HG02759 (cell line): ENCODE results near the gene ARHGAP31.
"Not testable (repeated sequence)": the region's sequence is repeated elsewhere in the genome, so short reads cannot be mapped to it uniquely, and the experiment has no call there.

Experiments used
- ATAC-seq: cut with Tn5 transposase; IDR thresholded peaks from one replicate; pipeline ENCODE4 v1.9.1; 2021; ENCODE audit warnings: mild to moderate bottlenecking, moderate library complexity; ENCODE audit not compliant: unreplicated experiment

ARHGAP31 gene

DNA sequence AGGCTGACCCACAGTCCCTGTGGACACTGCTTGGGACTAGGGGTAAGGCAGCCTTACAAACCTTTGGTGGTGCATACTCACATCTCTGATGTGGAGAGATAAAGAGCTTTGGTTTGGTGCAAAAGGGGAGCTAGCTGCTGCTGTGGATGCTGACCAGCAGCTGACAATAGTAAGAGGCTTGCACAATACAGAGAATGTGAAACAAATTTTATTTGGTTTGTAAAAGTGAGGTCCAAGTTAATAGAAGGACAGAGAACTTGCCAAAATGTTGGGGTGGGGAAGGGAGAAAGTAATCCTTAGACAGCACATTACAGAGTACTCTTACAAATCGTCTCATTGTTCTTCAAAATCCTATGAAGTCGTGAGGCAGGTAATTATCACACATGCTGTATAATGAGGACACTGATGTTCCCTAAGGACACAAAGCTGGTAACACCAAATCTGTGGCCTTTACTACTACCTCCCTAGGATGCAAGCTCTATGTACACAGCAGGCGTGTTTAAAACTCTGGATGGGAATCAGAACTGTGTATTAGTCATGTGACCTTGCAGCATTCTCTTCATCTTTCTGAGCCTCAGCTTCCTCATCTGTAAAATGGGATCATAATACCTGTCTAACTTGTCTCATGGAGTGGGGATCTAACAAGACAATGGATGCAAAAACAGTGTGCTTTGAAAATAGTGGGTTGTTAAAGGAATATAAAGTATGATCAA lies 21.6 kb downstream of the ARHGAP31 start:
- ATAC-seq, result no peak

DNA sequence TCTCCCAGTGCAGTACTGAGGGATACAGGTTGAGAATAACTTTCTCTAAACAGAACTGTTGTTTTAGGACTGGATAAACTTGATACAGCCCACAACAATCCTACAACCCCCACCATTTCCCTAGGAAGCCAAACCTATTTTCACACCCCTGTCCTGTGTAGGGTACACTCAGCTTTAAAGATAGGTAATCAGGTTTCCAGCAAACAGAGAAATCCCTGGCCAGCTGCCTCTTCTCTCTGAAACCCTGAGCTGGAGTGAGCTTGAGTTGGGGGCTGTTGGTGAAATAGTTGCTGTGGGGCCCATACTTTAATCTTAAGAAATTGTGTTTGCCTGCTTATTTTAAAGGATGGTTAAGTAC lies 22.1 kb downstream of the ARHGAP31 start:
- ATAC-seq, result no peak

DNA sequence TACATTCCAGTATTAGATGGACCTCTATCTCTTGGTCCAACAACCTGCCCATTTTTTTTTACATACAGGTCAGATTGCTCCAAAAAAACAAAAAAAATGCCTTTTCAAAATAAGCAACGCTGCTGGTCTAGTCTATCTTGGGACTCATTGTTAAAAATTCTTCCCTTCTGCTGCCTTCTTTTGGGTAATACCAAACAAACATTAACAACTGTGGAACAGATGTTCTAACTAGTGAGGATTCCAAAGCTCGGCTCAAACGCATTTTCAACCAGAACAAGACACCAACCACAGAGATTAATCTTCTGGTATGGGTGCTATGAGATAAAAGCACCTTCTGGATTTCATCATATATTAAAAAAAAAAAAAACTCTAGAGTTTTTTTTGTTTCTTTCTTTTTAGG lies 24.7 kb downstream of the ARHGAP31 start:
- ATAC-seq, result no peak

DNA sequence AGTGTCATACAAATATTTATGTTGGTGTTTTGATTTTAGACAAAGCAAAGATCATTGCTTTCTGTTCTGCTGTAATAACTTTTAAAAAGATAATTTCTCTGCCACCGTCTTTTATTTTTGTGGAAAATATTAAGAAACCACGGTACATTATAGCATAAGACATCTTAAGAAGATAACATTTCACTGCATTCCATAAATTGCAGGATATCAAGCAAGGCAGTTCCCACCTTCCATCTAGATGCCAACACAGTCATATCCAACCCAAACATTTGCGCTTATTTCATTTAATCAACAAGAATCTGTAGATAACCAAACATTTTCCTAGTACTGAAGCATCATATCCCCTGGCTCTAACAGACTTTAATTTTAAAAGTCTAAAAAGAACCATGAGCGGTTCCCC lies 25.1 kb downstream of the ARHGAP31 start:
- no peak for ATAC-seq

DNA sequence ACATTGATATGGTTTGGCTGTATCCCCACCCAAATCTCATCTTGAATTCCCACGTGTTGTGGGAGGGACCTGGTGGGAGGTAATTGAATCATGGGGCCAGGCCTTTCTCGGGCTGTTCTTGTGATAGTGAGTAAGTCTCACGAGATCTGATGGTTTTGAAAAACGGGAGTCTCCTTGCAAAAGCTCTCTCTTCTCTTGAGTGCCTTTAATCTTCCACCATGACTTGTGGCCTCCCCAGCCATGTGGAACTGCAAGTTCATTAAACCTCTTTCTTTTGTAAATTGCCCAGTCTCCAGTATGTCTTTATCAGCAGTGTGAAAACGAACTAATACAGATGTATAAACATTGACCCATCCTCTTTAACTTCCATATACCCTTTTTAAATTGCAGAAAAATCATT lies 26.6 kb downstream of the ARHGAP31 start:
- ATAC-seq, result not testable (repeated sequence)

DNA sequence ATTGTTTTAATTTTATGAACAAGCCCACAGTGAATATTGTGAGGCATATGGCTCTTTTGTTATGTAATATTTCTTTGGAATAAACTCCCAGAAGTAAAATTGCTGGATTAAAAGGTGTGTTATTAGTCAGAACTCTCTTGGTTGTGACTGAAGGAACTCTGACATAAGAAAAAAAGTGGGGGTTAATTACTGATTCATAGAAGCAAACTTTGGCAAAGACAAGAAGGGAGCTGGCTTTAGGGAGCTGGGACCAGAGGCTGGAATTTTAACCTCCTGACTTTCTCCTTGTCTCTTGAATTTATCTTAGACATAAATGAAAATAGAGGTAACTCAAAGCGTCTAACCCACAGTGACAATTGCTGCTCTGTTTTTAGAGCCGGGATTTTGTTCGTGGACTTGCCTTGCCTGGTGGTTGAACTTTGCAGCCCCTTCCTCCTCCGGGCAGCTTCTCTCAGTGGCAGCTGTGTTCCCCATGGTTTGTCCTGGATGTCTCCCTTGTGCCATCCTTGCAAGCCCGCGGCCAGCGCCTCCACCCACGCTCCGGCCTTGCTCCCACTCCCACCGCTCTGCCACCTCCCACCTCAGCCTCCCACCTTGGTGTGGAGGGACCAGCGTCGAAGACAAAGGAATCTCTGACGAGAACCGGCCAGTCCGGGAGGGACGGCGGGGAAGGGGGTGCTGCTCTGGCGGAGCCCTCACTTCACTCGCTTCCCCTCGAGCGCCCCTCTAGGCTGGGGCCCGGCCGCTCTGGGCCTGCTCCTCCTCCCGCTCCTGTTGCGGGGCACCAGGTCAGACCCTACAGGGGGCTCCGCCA lies 28.0 kb downstream of the ARHGAP31 start:
- ATAC-seq, result peak; percentile 37

DNA sequence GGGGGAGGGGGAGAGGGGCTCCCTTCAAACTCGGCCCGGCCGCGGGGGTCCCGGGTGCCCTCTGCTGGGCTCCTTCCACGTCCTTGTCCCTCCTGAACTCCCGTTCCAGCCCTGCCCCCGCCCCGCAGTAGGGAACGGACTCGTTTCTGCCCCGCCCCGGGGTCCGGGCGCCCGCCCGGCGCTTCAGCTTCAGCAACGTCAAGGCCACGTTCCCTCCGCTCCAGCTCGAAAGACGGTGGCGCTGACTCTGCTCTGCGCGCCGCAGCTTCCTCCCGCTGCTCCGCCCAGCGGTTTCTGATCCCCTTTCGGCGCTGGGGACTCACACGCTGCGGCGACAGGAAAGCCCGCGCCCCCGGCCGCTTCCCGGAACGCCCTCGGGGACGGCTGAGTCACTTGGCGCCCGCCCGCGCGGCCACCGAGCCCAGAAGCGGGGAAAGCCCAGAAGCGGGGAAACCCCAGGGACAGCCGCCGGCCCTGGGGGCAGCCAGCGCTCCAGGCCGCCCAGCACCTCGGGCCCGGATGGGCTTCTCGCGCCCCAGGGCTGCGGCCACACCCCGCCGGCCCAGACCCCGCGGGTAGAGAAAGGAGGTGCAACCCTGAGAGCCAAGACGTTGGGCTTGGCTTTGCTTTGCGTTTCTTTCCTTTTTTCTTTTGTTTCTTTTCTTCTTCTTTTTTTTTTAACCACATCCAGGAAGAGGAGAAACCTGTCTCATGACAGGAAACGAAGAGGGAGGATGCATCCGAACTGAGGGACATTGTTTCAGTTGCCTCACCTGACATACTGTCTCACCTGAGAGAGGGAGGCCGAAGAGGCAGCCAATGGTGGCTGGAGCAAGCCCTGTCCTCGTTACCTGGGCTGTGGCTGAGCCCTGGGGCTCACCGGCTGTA lies 28.9 kb downstream of the ARHGAP31 start:
- ATAC-seq, result peak; percentile 86

DNA sequence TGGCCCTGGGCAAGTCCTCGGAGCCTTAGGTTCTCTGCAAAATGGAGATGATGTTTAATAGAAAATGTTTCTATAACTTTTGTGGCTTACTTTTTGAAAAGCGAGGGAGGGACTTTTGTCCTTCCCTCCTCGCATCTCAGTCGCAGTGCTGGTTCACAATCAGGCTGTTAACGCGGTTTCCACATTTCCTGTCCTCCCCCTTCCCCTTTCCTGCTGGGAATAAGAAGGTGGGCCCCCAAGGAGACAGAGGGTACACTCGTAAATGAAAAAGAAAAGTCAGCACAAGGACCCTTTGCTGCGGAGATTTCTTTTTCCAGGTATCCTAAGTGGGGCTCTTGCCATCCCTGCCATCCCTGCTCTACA lies 29.5 kb downstream of the ARHGAP31 start:
- ATAC-seq, result no peak

DNA sequence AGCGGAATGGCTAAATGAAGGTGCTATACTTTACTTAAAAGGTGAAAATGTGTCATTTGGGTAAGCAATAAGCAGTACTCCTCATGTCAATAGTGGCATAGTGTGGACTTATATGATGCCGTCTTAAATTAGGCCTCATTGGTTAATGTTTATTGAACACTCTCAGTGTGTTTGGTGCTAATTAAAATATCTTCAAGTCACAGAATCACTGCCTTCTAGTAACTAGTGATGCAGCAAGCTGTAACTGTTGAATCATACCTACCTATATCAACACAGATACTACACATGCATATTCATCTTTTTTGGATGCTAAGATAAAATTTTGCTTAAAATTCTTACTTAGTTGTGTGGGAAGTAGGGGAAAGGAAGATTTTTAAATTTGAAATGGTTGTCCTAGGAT lies 30.7 kb downstream of the ARHGAP31 start:
- no peak for ATAC-seq

DNA sequence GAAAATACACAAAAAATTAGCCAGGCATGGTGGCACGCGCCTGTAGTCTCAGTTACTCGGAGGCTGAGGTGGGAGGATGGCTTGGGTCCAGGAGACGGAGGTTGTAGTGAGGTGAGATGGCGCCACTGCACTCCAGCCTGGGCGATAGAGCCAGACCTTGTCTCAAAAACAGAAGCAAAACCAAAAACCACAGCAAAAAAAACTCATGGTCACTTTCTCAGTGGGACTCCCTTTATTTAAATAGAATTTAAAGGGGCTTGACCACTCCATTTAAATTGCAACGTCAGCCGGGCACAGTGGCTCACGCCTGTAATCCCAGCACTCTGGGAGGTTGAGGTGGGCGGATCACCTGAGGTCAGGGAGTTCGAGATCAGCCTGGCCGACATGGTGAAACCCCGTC lies 32.8 kb downstream of the ARHGAP31 start:
- no peak for ATAC-seq

DNA sequence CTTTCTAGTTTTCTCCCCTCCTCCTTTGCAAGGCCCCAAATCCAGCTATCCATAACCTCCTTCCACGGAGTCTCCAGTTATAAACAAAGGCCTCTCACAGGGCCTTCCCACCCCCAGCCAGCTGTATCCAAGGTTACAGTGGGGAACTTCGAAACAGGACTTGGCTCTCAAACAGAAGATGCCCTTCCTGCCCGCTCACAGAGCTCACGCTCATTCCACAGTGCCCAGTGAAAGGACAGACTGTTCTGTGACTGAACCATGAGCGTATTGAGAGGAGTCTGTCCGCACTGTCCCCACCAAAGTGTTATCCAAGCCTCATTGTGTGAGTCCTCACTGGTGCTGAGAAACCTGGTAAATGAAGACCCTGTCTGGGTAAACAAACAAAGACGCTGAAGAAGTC lies 35.4 kb downstream of the ARHGAP31 start:
- no peak for ATAC-seq

DNA sequence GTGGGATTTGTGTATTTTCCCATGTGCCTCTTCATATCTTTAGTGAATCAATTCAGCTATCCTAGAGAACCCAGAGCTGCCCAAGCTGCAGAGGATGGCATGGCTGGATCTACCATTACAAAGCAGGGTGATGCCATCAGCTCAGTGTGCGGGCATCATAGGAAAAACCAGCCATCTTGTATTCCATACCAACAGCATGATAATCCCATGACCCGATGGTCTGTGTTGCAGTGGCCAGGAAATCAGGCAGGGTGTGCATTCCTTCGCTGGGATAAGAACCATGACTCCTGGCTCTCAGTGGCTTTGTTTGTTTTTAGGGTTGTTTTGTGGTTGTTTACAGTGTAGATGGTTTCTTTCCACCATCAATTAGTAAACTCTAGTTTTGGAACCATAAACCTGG lies 36.0 kb downstream of the ARHGAP31 start:
- ATAC-seq, result no peak

DNA sequence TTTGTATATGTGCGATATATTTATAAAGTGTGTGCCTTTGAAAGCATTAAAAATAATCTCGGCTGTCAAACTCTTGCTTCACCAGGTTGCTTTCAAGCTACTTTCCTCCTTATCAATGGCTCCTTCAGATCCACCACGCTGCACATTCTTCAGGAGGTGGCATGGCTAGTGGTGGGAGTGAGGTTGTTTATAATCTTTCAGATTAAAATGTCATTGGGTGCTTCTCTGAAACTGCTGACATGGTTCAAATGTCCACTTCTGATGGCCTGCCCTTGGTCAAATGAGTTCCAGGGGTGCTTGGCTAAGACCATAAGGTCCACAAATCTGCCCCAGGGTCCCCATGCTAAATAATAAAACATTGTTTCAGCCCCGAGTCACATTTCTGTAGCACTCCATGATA lies 36.7 kb downstream of the ARHGAP31 start:
- no peak for ATAC-seq

DNA sequence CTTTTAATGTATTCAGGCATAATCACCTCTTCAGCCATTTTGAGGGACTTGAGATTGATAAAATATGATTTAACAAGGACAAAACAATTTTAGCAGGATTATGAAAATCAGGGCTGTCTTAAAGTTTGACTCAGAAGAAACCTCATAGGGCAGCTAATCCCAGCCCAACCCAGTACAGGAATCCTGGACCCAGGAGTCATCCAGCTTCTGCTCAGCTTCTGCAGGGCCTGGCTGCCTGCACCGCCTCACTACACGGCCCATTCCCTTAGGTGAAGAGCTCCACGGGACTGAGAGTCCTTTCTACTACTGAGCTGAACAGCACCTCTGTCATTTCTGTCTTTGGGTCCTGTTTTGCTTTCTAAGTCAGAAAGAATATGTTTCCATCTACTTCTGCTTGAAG lies 37.5 kb downstream of the ARHGAP31 start:
- no peak for ATAC-seq

DNA sequence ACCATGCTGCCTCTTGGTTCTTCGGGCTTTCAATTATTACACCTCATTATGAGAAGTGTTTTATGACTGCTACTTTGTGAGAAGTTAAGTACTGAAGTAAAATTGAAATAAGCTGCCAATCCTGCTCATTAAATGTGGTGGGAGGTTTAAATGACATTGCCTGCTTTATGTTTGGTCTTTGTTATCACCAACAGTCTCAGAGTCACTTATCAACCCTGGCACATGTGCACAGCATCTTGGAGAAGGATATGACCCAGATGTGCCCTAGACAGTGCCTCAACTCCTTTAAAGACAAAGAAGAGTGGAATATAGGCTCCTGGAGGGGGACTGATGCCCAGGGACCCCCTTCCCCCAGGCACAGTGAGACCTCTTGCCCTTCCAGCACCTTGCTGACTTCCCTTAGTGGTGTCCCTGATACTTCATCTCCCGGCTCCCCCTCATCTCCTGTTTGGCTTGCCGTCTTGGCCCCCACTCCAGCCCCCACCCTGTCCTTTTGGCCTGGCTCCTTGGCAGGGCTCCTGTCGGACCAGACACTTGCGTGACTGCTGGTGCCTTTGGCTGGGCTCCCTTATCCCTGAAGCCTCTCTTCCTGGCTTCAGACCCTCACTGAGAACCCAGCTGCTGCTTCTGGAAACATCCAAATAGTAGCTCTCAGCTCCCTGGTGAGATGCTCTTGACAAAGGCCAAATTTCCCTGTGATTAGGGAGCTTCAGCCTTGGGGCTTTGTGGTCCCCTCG lies 39.8 kb downstream of the ARHGAP31 start:
- no peak for ATAC-seq

DNA sequence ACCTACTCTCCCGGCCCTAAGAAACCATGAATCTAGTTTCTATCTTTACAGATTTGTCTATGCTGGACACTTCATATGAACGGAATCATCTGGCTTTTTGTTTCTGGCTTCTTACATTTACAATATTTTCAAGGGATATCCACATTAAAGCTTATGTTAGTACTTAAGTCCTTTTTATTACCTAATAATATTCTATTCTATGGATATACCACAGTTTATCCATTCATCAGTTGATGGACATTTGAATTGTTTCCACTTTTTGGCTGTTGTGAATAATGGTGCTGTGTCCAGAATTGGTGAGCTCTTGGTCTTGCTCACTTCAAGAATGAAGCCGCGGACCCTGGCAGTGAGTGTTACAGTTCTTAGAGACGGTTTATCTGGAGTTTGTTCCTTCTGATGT lies 42.6 kb downstream of the ARHGAP31 start:
- ATAC-seq, result no peak

DNA sequence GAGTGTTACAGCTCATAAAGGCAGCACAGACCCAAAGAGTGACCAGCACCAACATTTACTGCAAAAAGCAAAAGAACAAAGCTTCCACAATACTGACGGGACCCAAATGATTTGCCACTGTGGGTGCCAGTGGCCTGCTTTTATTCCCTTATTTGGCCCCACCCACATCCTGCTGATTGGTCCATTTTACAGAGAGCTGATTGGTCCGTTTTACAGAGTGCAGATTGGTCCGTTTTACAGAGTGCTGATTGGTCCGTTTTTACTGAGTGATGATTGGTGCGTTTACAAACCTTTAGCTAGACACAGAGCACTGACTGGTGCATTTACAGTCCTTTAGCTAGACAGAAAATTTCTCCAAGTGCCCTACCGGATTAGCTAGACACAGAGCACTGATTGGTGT lies 43.2 kb downstream of the ARHGAP31 start:
- not testable (repeated sequence) for ATAC-seq

DNA sequence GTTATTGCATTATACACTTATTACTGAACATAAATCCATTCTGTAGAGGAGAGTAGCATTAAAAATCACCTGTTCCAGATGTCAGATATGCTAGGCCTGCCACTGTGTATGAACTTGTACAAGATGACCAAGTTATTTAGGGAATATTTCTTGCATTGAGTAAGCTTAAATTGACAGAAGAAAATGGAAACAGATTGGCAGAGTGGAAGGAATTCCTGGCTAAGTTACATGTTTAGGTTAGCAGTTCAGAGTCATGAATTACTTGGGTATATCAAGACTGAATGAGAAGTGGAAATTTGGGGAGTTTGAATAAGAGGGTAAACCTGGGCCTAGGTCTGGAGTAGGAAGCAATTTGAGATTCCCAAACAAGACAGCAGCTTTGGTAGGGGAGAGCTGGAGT lies 44.6 kb downstream of the ARHGAP31 start:
- no peak for ATAC-seq

DNA sequence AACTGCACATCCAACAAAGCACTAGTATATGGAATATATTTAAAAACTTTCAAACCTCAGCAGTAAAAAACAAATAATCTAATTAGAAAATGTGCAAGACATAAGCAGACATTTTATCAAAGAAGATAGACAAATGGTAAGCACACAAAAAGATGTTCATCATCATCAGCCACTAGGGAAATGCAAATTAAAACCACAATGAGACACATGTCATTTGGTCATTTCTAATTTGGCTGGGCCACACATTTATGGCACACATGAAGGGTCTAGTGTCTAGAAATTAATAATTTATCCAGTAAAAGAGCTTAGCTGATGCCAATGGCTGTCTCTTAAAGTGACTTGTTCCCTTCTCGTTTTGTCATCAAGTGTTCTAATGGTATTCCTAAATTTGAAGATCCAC lies 45.8 kb downstream of the ARHGAP31 start:
- ATAC-seq, result no peak

DNA sequence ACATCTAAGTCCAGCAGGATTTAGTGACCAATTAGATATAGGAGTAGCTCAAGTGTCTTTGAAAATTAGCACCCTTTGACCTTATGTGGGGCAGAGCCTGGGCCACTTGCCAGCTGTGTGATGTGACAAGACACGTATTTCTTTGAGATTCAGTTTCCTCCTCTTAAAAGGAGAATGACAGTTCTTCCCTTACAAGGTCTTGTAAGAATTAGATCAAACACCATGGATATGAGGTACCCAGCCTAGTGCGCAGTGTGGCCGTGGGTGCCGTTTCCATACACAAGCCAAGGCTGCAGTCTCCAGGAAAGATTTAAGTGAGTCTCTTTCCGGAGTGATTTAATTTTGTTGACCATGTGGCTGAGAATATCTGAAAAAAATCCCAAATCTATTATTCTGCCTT lies 46.3 kb downstream of the ARHGAP31 start:
- no peak for ATAC-seq

DNA sequence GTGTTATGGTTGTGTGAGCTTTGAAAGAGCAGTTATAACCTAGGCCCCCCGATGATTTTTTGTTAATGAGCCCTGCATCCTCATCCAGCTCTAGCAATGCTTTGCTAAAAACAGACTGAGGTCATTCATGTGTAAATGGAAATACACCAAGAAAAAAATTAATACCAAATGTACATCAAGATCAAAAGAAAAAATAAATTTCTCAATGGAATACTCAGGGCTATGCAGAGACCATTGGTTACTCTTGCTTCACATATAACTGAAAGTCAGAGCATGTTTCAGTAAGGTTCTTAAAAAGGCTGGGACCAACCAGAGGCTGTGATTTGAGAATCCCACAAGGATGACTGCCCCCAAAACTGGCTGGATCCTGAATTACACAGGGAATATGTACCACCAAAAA lies 48.0 kb downstream of the ARHGAP31 start:
- no peak for ATAC-seq
